PC-3 (cell line): ENCODE measurements around the gene KRTAP5-10.
"Not testable (repeated sequence)": the region's sequence is repeated elsewhere in the genome, so short reads cannot be mapped to it uniquely, and the experiment has no call there.

ENCODE experiments used
- EZH2 ChIP-seq: fragments of 300-600 bp; sonication (generic); IDR thresholded peaks from one replicate; pipeline ENCODE4 v1.6.1; 2017; ENCODE audit warnings: antibody characterized with exemption, mild to moderate bottlenecking, low read length; ENCODE audit not compliant: unreplicated experiment
- EZH2phosphoT487 ChIP-seq: fragments of 300-600 bp; sonication (generic); IDR thresholded peaks from 2 replicates; pipeline ENCODE4 v1.6.1; 2018; ENCODE audit warnings: mild to moderate bottlenecking, antibody characterized with exemption, low read length, borderline replicate concordance
- TF ChIP-seq, protein P1 (sequence below): fragments of 300-600 bp; sonication (generic); conservative IDR thresholded peaks from 2 replicates; pipeline ENCODE4 v1.5.1; 2017; ENCODE audit warnings: antibody characterized with exemption, low read depth, mild to moderate bottlenecking, low read length

DNA sequence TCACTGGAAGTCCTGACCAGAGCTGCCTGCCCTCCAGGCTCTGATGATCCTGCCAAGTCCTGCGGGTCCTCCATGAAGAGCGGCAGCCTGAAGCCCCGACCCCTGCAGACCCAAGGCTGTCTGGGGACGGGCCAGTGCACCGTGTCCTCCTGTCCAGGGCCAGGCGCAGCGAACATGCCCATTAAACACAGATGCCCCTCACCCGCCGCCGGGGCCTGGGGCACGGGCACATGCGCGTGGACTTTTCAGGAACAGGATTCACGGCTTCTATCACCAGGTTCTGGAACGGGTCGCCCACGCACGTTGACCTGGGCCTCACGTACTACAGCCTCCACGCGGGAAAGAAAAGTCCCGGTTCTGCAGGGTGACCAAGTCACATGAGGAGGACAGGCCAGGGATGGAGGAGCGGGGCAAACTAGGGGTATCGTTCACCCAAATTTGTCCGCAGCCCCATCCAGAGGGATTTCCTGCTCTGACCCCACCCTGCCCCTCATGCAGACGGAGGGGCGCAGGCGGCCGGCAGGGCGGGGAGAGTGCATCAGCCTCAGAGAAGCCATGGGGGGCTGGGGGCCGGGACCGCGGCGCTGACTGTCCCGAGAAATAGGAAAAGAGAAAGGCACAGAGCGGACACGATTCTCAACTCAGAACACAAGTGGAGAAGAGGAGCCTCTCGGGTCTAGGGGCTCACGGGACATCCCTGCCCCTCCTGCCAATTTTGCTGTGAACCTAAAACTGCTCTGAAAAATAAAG is 5.9 kb downstream of the KRTAP5-10 start:
- not testable (repeated sequence) for TF ChIP-seq EZH2, EZH2phosphoT487
- TF ChIP-seq, protein P1, sequence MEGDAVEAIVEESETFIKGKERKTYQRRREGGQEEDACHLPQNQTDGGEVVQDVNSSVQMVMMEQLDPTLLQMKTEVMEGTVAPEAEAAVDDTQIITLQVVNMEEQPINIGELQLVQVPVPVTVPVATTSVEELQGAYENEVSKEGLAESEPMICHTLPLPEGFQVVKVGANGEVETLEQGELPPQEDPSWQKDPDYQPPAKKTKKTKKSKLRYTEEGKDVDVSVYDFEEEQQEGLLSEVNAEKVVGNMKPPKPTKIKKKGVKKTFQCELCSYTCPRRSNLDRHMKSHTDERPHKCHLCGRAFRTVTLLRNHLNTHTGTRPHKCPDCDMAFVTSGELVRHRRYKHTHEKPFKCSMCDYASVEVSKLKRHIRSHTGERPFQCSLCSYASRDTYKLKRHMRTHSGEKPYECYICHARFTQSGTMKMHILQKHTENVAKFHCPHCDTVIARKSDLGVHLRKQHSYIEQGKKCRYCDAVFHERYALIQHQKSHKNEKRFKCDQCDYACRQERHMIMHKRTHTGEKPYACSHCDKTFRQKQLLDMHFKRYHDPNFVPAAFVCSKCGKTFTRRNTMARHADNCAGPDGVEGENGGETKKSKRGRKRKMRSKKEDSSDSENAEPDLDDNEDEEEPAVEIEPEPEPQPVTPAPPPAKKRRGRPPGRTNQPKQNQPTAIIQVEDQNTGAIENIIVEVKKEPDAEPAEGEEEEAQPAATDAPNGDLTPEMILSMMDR = not testable (repeated sequence)
